Activated CD8-positive, alpha-beta memory T cell treated with anti-CD3 and anti-CD28 coated beads for 48 hours (primary cell): ENCODE results near the gene RYR1.

Source experiments
- DNase-seq, 3 experiments: peaks; one replicate each; pipeline ENCODE4 v3.0.0-alpha.2; 2020; ENCODE audit warnings: low read depth in 2 of 3, low spot score in 2 of 3

Gene RYR1

GRCh38 chr19:38433268-38433733 is at the start of gene RYR1:
Gene RYR1, plus strand, starts transcription at chr19:38433691. Its CDS starts 139 bp downstream, at chr19:38433830.
- peak in 1 of 3 experiments; percentile 33 for DNase-seq

GRCh38 chr19:38383743-38384142 is 49.7 kb upstream of the RYR1 start:
- DNase-seq, result no peak

- no peak for DNase-seq
These were observed 49.1 kb upstream of the RYR1 start for GRCh38 chr19:38384209-38385027.

GRCh38 chr19:38385057-38385803 is 48.3 kb upstream of the RYR1 start:
- no peak for DNase-seq

- no peak for DNase-seq
These were observed 47.7 kb upstream of the RYR1 start for GRCh38 chr19:38385804-38386257.

GRCh38 chr19:38386300-38386970 is 47.1 kb upstream of the RYR1 start:
- no peak for DNase-seq

GRCh38 chr19:38386971-38387549 is 46.4 kb upstream of the RYR1 start:
- DNase-seq, result no peak

GRCh38 chr19:38387550-38388348 is 45.7 kb upstream of the RYR1 start, which contains the start of gene GGN:
Gene GGN, minus strand, starts transcription at chr19:38388034. Its CDS starts 773 bp downstream, at chr19:38387261.
- peak; percentile 42 to 84 (median 58) for DNase-seq

- no peak for DNase-seq
These were observed 45.0 kb upstream of the RYR1 start, which contains the start of gene SPRED3 for GRCh38 chr19:38388349-38389100. Gene SPRED3, plus strand, starts transcription at chr19:38388697. Its CDS starts 1,606 bp downstream, at chr19:38390303.

GRCh38 chr19:38389101-38389925 is 44.2 kb upstream of the RYR1 start:
- DNase-seq, result no peak

- no peak for DNase-seq
These were observed 43.2 kb upstream of the RYR1 start for GRCh38 chr19:38389957-38390924.

GRCh38 chr19:38391911-38392464 is 41.5 kb upstream of the RYR1 start:
- no peak for DNase-seq

- DNase-seq, result no peak
These were observed 40.7 kb upstream of the RYR1 start for GRCh38 chr19:38392707-38393308.

GRCh38 chr19:38394488-38394887 is 39.0 kb upstream of the RYR1 start:
- peak in 2 of 3 experiments; percentile 36 to 60 for DNase-seq

GRCh38 chr19:38395381-38396114 is 37.9 kb upstream of the RYR1 start:
- DNase-seq, result no peak

GRCh38 chr19:38399081-38399480 is 34.4 kb upstream of the RYR1 start:
- no peak for DNase-seq
